NCI-H187 (cell line): Measurements from ENCODE around the gene POU2AF1.

Experiments
- DNase-seq, 2 experiments: peaks; one replicate each; lab custom pipeline; 2025; lab: John Stamatoyannopoulos, UW

Gene POU2AF1

GRCh38 chr11:111386611-111387150, 7.6 kb upstream of the POU2AF1 start:
- DNase-seq = no peak

DNA sequence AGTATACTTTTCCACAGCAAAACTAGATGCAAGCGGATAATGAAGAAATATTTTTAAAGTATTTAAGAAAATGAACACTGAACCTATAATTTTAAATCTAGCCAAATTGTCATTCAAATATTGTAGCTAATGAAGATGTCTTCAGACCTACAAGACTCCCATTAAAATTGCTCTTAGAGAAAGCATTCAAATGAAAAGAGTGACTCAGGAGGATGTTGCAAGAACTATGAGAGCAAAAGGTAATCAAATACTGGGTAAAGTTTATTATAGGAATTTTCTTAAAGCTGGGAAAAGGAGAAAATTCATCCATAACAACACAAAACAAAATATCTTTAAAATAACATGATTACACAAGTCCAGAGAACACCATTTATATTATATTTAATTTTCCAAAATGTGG, 5.4 kb upstream of the POU2AF1 start:
- DNase-seq = no peak

DNA sequence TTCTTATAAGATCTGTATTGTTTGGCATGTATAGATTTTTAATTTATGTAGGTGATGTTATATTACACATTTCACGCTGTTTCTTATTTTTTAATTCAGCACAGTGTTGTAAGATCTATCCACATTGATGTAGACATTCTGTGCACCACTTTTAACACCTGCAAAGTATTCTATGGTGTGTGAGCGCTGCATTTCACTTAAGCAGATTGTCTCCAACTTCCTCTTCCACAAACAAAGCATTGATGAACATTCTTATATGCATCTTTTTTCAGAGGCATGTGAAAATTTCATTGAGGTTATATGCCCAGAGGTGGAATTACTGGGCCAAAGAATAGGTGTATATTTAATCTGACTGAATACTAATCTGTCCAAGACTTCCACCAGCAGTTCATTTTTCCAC, 3.4 kb upstream of the POU2AF1 start:
- no peak for DNase-seq

DNA sequence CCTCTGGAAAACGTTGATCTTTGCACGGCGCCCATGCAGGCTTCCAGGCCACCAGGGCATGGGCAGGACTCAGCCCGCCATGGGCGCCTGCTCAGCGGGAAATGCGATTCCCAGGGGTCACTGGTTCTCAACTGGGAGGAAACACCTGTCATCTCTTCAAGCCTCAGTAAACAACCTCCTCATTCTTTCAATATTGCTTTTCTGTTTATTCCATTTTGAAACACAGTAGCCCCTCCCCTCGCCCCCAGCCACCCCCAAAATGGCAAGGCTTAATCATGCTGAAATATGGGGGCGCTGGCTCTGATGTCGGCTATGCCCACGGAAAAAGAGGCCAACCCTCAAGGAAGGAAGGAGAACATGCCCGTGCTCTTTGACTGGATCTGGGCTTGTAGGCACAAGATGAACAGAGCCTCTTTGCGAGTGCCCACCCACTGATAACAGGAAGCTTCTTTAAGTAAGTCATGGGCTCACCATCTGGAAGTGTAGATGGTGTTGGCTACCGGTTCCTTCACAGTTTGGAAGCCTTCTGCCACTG, 594 bp upstream of the POU2AF1 start:
- DNase-seq = no peak

DNA sequence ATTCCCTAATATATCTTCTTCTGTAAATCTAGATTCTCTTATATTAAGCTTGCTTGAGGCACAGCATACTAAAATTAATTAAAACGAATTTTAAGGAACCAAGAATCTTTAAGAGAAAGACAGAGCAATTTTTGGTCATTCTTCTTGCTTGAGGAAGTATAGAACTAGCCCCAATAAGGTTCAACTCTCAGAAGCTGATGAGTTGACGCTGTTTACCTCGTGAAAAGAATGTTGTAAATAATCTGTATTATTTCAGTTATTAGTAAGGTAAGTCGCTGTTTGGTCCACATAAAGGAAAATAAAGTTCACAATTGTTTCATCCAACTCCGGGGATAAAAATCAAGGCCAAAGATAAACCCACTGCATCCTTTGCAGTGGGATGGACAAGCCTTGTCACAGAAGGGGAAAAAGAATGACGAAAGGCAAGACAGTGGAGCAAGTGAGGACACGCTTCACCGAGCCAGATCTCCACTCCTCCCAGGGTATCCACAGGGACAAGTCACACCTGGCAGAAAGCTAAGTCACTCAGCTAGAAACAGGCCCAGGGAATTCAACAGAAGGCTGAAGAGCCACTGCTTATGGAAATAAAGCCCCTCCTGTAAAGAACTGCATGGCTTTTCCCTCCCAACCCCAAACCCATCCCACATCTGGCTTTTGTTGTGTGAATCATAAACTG, 752 bp downstream of the POU2AF1 start:
- no peak for DNase-seq

GRCh38 chr11:111376181-111376871, 2.7 kb downstream of the POU2AF1 start:
- no peak for DNase-seq

- no peak for DNase-seq
Measured at GRCh38 chr11:111373590-111373989, 5.5 kb downstream of the POU2AF1 start.

- DNase-seq = no peak
Measured at GRCh38 chr11:111372538-111372937, 6.5 kb downstream of the POU2AF1 start.

- DNase-seq = no peak
Measured at GRCh38 chr11:111370902-111371578, 8.0 kb downstream of the POU2AF1 start.

- no peak for DNase-seq
Measured at GRCh38 chr11:111370270-111370901, 8.7 kb downstream of the POU2AF1 start.

GRCh38 chr11:111368285-111368560, 10.9 kb downstream of the POU2AF1 start:
- no peak for DNase-seq

DNA sequence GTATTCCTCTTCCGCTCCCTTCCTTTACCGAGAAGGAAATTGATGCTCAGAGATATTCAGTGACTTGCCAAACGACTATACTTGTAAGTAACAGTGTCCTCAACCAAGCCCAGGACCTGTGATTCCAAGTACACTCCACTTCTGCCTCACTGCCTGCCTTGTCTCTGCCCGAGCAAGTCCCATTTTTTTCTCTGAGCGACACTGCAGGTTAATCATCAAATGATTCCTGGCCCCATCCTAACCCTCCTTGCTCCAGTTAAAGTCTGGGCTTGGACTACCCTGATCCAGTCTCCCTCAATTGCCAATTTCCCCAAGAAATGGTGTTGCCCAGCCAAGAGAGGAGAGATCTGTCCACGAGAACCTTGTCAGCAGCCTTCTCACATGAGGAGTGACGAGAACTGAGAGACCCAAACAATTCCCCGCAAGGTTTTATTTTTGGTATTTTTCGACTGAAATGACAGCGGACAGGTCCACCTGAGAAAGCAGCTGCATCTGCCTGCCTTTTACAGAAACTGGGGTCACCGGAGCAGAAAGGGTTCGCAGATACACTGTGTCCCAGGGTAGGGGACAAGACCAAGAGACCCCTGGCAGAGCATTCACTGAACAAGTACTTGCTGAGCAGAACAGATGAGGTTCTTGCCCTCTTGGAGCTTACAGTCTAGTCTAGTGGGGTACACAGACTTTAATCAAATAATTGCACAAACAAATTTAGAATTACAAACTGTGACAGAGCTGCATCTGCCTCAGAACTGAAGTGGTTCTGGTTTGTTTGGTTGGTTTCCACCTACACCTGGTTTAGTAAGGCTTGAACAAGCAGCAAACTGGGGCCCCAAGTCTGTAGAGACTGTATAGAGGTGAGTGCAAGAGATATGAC, 11.4 kb downstream of the POU2AF1 start:
- DNase-seq = no peak

- DNase-seq = no peak
Measured at GRCh38 chr11:111366560-111367410, 12.3 kb downstream of the POU2AF1 start.

- no peak for DNase-seq
Measured at GRCh38 chr11:111365722-111366559, 13.1 kb downstream of the POU2AF1 start.

- no peak for DNase-seq
Measured at GRCh38 chr11:111364503-111364902, 14.6 kb downstream of the POU2AF1 start.

DNA sequence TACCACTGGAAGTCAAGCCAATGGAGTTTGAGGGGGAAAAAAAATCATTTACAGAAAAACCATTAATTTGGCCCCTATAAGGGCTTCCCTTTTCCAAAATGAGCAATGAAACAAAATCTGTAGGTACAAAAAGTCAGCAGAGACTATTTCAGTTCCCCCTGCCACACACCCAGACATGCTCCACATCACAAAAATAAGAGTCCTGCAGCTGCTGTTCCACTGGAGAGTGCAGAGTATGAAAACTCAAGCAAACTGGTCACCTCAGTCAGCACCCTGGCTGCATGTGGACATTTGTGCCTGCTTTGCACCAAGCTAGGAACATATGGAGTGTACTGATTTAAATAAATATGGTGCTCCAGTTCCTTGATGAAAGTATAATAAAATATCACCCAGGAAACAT, 15.1 kb downstream of the POU2AF1 start:
- no peak for DNase-seq

DNA sequence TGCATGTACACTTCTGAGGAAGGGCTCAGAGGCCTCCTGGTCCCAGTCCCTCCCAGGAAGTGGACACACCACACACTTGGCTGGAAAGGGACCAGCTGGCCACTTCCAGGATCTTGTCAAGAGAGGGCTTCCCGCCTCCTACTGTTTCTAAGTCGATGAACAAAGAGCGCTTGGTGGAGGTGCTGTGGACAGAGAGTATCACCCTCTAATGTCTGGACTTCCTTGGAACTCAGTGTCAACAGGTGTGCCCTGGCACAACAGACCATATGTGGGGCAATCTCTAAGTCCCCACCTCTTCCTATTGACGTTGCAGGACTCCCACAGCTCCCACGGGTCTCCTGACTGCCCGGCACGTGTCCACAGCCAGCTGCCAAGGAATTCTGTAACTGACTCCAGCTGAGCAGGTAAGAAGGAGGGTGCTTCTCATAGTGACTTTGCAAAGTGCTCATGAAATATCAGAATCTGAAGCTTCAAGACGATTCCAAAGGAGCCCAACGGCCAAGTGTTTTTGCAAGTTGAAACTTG, 16.1 kb downstream of the POU2AF1 start:
- no peak for DNase-seq

DNA sequence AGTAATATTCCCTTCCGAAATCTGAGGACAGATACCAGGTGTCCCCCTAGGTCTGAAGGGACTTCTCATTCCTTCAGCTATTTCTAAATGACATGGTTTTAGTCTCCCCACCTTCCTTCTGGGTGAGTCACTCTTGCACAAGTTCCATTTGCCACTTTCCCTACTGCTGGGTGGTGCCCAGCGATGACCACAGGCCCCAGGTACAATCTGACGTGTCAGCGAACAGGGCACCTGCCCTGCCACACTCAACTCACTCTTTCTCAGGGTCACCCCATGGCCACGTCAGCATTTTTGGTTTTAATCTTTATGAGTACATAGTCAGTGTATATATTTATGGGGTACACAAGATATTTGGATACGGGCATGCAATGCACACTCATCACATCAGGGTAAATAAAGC, 17.2 kb downstream of the POU2AF1 start:
- DNase-seq = no peak

DNA sequence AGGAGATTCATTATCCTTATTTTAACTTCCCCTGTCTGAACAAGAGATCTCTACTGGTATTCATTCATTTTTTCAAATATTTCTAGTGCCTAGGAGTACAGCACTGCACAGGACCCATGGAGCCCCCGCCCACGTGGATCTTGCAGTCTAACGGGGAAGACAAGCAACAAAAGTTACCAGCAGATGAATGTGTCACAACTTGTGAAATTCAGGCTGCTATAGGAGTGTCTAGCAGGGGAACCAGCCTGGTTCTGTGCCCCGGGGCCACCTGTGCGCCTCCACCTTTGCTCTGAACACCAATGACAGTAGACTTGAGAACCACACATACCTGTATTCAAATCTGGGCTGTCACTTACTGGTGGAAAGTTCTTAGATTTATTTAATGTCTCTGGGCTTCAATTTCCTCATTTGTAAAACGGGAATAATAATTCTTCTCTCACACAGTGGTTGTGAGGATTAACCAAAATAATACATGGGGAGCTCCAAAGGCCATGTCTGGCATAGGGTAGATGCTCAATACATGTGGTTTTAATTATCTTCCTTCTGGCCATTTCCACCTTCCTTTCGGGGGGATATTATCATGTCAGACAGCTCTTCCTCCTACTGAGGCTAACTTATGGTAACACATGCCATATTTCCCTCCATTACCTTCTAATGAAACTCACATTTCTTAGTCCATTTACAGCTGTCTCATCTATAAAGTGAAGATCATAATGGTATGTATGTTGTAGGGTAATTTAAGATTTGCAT, 17.8 kb downstream of the POU2AF1 start:
- no peak for DNase-seq
